ENCODE results near the gene ZC3H18. TPM values are rescaled to one million over a fixed set of nuclear protein-coding genes. Genes with fewer than 3 reads are reported as not detected.

Gene ZC3H18
- total and polyA plus RNA-seq, 2 of the 4 experiments (the other 2 are of a cell fraction): 3.4 to 21.3 TPM

GRCh38 chr16:88651276-88651988 lies 81.2 kb downstream of the ZC3H18 start:
- H2BK20ac ChIP-seq (ENCODE audit: low read depth, low read length): no peak overlapping the region
- CTCF ChIA-PET: no interaction called here
- H3K4me1 ChIP-seq (ENCODE audit: control insufficient read depth, insufficient read depth, low read length): peaks cover 5% of the 10 kb centered on the region; the same call in 1 of the 2 replicates
- H3K23ac ChIP-seq (ENCODE audit: low read depth, low read length): no peak overlapping the region
- TF ChIP-seq CHD1 (IDR thresholded peaks at IDR 0.05; ENCODE audit: low read depth, low read length) (no peak), POLR2A (IDR thresholded peaks at IDR 0.05; ENCODE audit: low read depth, low read length) (no peak), MAZ (IDR thresholded peaks at IDR 0.05; ENCODE audit: borderline replicate concordance, low read depth, low read length) (no peak), ELK1 (IDR thresholded peaks at IDR 0.05; ENCODE audit: borderline replicate concordance, low read depth, low read length) (no peak), MXI1 (IDR thresholded peaks at IDR 0.05; ENCODE audit: borderline replicate concordance, low read depth, low read length) (no peak), BHLHE40 (IDR thresholded peaks at IDR 0.05; ENCODE audit: low read depth, low read length) (no peak), RCOR1 (IDR thresholded peaks at IDR 0.05; ENCODE audit: insufficient replicate concordance, low read length) (no peak)
- H3K9ac ChIP-seq (ENCODE audit: low read depth, low read length): peak overlapping the region; percentile 33
- peak overlapping the region; percentile 87 for H2AK5ac ChIP-seq (ENCODE audit: low read depth, low read length)
- peak overlapping the region; percentile 93 for H3K4me3 ChIP-seq (ENCODE audit: insufficient read depth, low read depth, low read length)
- peak overlapping the region; percentile 95 for H2AFZ ChIP-seq (replicated peaks; ENCODE audit: low read length, poor library complexity)
- no TSS peak for BruUV-seq (replicated peaks)
- H4K5ac ChIP-seq (ENCODE audit: low read depth, low read length): 0 out of 2 replicates have a peak overlapping the region, but pooled peaks have one; percentile 1
- H3K14ac ChIP-seq (replicated peaks; ENCODE audit: low read depth, low read length): peak overlapping the region; percentile 37; the same call in 1 of the 2 replicates
- H2BK5ac ChIP-seq (ENCODE audit: low read depth, low read length, poor library complexity, severe bottlenecking): no peak overlapping the region
- no peak for DNase-seq
- dilution Hi-C loops (cut with HindIII; ENCODE audit: low sequenced_read_pairs, unreplicated experiment) (no loop called here), intact Hi-C loops (cut with micrococcal nuclease) (no loop called here), in situ Hi-C loops (cut with MboI; ENCODE audit: low sequenced_read_pairs) (no loop called here)
- WGBS, 2 experiments (ENCODE audit: extremely low coverage in 2 of 2, insufficient read length in 1 of 2): 77% methylated on average over 9 of the region's 24 CpGs; no CpG with 5 or more reads in 1 of the 2 experiments
- no peaks in the 10 kb centered on the region for H3K9me3 ChIP-seq (ENCODE audit: control insufficient read depth, insufficient read depth, low read length)
- peak overlapping the region; percentile 64 for H3K4me2 ChIP-seq (ENCODE audit: low read depth, low read length)
- H4K91ac ChIP-seq (ENCODE audit: insufficient read depth, low read depth, low read length): no peak overlapping the region
- no peak for ATAC-seq (ENCODE audit: low read depth)
- H3K56ac ChIP-seq (ENCODE audit: extremely low read depth, insufficient read depth, low read length): no peak overlapping the region
- peak overlapping the region in 1 of 2 experiments; percentile 60; a peak in 1 of 4 replicates for H4K8ac ChIP-seq (ENCODE audit: low read depth in 2 of 2, low read length in 2 of 2)
- H2BK120ac ChIP-seq (ENCODE audit: low read depth, low read length): no peak overlapping the region
- POLR2A ChIA-PET (ENCODE audit: unreplicated experiment): no interaction called here
- H3K79me1 ChIP-seq (ENCODE audit: low read depth in 1 of 2, low read length in 2 of 2): peaks cover 0 to 20% of the 10 kb centered on the region in 2 experiments; a peak in 1 of 4 replicates
- no peak overlapping the region for H2BK15ac ChIP-seq (ENCODE audit: low read depth, low read length)
- H3K4ac ChIP-seq (ENCODE audit: low read depth, low read length): peak overlapping the region; percentile 71
- no peaks in the 10 kb centered on the region for H3K9me1 ChIP-seq (ENCODE audit: insufficient read depth, low read length)
- no peaks in the 10 kb centered on the region for H3K27me3 ChIP-seq (ENCODE audit: control insufficient read depth, insufficient read depth, low read length)
- peaks cover 3% of the 10 kb centered on the region; the same call in 1 of the 2 replicates for H4K20me1 ChIP-seq (ENCODE audit: insufficient read depth, low read length)
- H2AK9ac ChIP-seq (replicated peaks; ENCODE audit: low read depth, low read length, poor library complexity): peak overlapping the region; percentile 94
- no peak overlapping the region for H3K18ac ChIP-seq (ENCODE audit: low read depth, low read length)
- no peak overlapping the region; the same call in 1 of the 2 replicates for H3K27ac ChIP-seq (ENCODE audit: insufficient read depth, low read length)
- H3K36me3 ChIP-seq (ENCODE audit: control insufficient read depth, insufficient read depth, low read length): peaks cover 13% of the 10 kb centered on the region
